Stimulated activated CD8-positive, alpha-beta memory T cell treated with anti-CD3 and anti-CD28 coated beads, Interleukin-7, amount 100 ng/mL, for 24 hours (primary cell): ENCODE data around the gene CFAP206.
"Not testable (repeated sequence)": the region's sequence is repeated elsewhere in the genome, so short reads cannot be mapped to it uniquely, and the experiment has no call there.

Experiments
- DNase-seq: peaks from one replicate; pipeline ENCODE4 v3.0.0-alpha.2; 2020; ENCODE audit warnings: low read depth

Gene CFAP206

DNA sequence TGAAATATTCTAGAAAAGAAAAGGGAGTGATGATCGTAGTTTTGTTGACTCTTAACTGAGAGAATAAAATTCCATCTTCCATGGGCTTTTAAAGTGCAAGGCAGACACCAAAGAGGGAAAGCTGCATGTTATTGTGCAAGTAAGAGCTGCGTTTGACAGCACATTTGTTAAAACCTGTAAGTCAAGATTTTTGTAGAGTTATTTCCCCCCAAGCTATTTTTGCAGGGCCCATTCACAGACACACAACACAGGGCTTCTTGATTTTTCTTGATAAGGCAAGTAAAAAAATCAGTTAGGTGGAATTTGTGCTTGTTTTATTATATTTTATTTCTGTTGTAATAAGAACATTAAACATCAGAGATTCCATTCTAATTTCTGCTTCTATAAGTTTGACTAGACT is 13.8 kb downstream of the CFAP206 start:
- DNase-seq, result no peak

DNA sequence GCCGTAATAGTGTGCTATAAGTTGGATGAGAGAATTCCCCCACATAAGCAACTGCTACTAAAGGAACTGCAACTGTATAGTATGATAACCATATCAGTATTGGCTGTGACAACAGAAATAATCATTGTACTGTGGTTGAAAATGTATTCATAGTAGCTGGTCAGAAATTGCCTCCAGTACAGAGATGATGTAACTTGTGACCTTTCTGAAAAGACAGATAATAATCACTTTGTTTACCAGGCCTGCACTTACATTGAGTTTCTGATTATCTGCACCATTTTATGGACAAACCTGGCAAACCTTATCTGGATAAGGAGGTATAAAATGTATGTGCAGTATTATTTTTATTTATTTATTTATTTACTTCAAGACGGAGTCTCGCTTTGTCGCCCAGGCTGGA is 19.0 kb downstream of the CFAP206 start:
- no peak for DNase-seq

GRCh38 chr6:87430499-87430898 is 22.7 kb downstream of the CFAP206 start:
- no peak for DNase-seq

DNA sequence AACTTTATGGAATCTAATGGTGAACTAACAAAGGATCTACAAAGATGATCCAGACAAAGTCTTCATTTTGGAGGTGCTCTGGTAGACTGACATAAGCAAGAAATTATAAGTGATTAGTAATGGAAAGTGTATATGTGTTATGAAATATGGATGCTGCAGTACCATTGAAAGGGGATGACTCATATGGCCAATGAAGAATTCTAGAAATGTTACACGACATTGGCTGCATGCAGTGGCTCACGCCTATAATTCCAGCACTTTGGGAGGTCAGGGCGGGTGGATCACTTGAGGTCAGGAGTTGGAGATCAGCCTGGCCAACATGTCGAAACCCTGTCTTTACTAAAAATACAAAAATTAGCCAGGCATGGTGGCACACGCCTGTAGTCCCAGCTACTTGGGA is 23.5 kb downstream of the CFAP206 start:
- no peak for DNase-seq

DNA sequence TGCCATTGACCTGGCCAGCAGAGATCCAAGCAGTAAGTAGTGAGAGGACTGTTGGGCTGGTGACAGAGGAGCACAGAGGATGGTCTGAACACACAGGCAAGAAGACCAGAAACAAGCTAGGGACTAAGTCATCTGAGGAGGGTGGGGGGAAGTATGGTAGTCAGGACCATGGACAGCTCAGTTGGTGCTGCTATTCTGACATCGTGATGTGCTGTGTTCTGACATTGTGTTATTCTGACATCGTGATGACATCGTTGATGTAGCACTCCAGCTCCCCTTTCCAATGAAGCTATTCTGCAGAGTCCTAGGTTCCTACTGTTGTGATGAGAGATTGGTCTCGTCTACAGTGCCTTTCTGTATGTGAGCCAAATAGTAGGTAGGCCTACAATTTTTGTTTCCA is 28.7 kb downstream of the CFAP206 start:
- DNase-seq, result peak; percentile 8

- no peak for DNase-seq
Measured at GRCh38 chr6:87441711-87442110, 33.9 kb downstream of the CFAP206 start.

- no peak for DNase-seq
Measured at GRCh38 chr6:87444362-87444761, 36.6 kb downstream of the CFAP206 start.

- no peak for DNase-seq
Measured at GRCh38 chr6:87465051-87465450, 57.3 kb downstream of the CFAP206 start.

DNA sequence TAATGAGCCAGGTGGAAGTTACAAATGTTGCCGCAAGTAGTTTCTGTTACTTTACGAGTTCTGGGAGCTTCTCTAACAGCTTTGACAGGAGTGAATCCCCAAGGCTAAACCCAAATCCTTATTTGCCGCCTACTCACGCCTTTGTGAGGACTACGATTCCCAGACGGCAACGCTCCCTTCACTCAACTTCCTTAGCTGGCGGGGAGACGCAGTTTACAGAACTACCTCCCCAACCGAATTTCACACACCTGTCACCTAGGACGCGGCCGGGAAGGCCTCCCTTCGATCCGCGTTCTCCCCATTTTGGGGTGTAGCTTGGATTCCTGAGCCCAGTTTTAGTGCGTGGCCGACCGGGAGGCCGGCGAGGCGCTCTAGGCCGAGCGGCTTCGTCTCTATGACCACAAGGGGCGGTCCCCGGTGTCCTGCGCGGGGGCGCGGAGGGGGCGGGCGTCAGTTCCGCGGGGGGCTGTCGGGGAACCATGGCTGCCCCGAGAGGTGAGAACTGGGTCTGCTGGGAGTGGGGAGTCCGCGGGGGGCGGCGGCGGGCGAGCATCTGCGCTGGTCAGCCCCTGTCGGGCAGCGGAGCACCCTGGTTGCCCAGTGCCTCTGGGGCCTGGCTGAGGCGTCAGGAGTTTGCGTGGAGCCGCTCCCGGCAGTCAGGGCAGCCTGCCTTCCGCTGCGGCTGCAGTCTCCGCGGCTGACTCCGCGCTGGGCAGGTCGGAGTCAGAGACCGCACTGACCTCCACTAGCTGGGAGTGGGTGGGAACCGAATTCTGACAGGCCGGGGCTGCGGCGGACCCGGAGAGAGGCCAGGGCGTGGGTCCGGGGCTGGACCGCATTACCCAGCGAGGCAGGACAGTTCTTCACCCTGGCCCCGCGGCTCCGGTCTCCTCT is 65.0 kb downstream of the CFAP206 start, which contains the start of gene SLC35A1:
SLC35A1 (plus strand) TSS at position 450 of the 894 bp plus-strand sequence; CDS start at position 480, 30 bp downstream.
- peak; percentile 75 for DNase-seq

DNA sequence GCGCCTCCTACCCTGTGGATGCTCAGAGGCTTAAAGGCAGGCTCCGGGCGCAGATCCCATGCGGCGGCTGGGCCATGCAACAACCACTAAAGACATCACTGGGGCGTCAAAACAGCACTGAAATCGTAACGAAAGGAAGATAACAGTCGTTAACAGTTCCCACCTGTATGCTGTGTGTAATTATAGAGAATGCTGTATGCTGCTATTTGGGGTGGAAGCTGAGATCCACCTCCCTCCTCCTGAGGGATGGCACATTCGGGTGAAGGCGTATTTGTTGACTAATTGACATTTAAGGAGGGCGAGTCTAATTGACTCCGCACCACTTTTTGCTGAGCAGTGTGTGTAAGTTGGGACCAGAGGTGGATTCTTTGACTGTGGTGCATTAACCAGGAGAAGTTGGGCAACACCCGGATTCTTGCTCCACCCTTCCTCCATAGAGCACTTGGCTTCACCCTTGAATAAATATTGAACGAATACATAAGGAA is 65.7 kb downstream of the CFAP206 start:
- no peak for DNase-seq

GRCh38 chr6:87481931-87482330 is 74.2 kb downstream of the CFAP206 start:
- no peak for DNase-seq

- no peak for DNase-seq
Measured at GRCh38 chr6:87482366-87482765, 74.6 kb downstream of the CFAP206 start.

- DNase-seq, result no peak
Measured at GRCh38 chr6:87483929-87484328, 76.2 kb downstream of the CFAP206 start.

GRCh38 chr6:87484491-87484890 is 76.7 kb downstream of the CFAP206 start:
- no peak for DNase-seq

DNA sequence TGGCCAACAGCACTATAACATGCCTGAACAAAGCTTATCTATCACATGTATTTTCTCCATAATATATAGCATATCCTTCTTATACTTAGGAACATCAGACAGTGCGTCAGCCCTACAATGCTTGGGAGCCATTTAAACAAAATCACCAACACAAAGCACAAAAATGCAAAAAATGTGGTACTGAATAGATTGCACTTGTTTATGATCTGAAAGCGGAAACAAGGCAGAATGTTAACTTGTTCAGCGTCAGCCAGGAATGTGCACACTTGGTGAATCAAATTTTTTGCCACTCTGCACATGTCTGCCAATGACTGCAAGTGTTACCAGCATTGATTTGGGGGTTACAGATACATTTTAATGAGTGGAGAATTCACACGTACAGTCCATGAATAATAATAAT is 79.8 kb downstream of the CFAP206 start:
- DNase-seq, result no peak

- DNase-seq, result not testable (repeated sequence)
Measured at GRCh38 chr6:87489326-87489725, 81.6 kb downstream of the CFAP206 start.

GRCh38 chr6:87494761-87495422 is 87.1 kb downstream of the CFAP206 start:
- no peak for DNase-seq

DNA sequence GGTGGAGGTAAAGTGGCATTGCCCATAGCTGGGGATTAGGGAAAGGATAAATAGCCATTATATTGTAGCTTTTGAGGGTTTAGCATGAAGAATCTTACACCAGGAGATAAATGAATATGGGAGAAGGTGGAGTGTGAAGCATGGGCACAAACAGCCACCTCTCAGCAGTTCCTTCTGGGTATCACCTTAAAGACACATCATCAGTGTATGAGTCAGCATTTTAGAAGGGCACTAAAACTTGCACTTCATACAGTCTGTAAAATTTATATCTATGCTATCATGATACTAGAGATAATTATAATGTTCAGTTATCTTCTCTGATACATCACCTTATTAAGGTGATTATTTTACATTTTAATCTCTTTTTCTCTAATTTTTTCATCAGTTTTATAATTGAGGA is 90.3 kb downstream of the CFAP206 start:
- DNase-seq, result no peak

DNA sequence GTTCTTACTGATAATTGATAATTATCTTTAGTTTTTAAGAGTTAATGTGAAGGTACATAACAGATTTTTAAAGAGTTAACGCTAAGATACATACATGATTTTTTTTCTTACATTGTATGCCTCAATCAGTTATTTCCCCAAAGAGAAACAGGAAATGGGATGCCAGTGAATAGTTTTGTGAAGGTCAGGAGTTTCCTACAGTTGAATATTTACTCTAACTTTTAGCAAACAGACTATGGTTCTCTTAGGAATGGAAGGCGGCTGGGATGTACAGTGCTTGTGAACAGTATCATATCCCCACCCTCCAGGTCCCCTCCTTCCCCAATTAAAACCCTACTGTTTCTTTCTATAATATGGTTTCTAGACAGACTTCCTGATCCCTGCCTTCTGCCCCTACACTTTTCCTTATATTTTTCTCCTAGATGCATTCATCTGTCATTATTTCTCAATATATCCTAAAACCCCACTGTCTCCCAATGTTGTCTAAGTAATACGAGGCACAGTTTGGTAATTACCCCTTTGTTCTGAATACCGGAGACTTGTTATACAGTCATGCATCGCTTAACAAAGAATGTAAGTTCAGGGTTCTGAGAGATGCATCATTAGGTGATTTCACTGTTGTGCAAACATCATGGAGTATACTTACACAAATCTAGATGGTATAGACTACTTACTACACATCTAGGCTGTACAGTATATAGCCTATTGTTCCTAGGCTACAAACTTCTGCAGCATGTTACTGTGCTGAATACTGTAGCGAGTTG is 94.2 kb downstream of the CFAP206 start:
- no peak for DNase-seq

- DNase-seq, result no peak
Measured at GRCh38 chr6:87504441-87504840, 96.7 kb downstream of the CFAP206 start.
